ENCODE data around the gene PDE8A.

DNA sequence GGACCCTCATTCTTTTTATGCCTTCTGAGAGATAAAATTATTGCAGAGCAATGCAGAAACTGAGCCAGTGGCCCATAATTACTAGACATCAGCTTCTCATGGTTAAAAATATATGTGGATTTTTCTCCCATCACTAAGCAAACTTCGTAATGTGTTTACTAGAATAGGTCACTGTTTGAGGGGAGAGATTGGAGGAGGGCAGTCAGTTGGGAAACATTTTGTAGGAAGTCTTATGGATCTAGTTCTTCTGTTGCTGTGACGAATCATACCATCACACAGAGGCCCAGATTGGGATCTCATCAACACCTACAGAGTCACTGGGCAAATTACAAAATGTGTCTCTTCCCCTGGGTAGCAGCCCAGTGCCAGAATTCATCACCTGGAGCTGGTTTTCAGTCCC, 81.4 kb downstream of the PDE8A start:
- TF ChIP-seq HDGF (IDR thresholded peaks at IDR 0.05) (no peak), SMARCA5 (IDR thresholded peaks at IDR 0.05) (no peak), EED (IDR thresholded peaks at IDR 0.05; ENCODE audit: low read depth) (no peak), EP300 (IDR thresholded peaks at IDR 0.05; ENCODE audit: borderline replicate concordance in 1 of 2, control insufficient read depth in 1 of 2, low read depth in 2 of 2, low read length in 2 of 2) (no peak), ESRRA (IDR thresholded peaks at IDR 0.05; ENCODE audit: low read length) (no peak), SIN3A (IDR thresholded peaks at IDR 0.05; ENCODE audit: low read depth, low read length) (no peak), MYC (IDR thresholded peaks at IDR 0.05; ENCODE audit: insufficient read depth, insufficient read length, insufficient replicate concordance, low read length, severe bottlenecking) (no peak), RFX5 (IDR thresholded peaks at IDR 0.05; ENCODE audit: low read depth, low read length) (no peak), ZNF384 (IDR thresholded peaks at IDR 0.05; ENCODE audit: borderline replicate concordance, low read depth, low read length) (no peak)
- TF ChIP-seq, protein P1, sequence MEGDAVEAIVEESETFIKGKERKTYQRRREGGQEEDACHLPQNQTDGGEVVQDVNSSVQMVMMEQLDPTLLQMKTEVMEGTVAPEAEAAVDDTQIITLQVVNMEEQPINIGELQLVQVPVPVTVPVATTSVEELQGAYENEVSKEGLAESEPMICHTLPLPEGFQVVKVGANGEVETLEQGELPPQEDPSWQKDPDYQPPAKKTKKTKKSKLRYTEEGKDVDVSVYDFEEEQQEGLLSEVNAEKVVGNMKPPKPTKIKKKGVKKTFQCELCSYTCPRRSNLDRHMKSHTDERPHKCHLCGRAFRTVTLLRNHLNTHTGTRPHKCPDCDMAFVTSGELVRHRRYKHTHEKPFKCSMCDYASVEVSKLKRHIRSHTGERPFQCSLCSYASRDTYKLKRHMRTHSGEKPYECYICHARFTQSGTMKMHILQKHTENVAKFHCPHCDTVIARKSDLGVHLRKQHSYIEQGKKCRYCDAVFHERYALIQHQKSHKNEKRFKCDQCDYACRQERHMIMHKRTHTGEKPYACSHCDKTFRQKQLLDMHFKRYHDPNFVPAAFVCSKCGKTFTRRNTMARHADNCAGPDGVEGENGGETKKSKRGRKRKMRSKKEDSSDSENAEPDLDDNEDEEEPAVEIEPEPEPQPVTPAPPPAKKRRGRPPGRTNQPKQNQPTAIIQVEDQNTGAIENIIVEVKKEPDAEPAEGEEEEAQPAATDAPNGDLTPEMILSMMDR (IDR thresholded peaks at IDR 0.05 in 2 of 3, conservative IDR thresholded peaks at IDR 0.05 in 1 of 3; ENCODE audit: control insufficient read depth in 2 of 3, extremely low read depth in 1 of 3, insufficient read depth in 1 of 3, low read depth in 3 of 3, low read length in 3 of 3) = no peak
